Brain microvascular endothelial cell (primary cell): Measurements from ENCODE around the gene CCDC39.
"Not testable (repeated sequence)": the region's sequence is repeated elsewhere in the genome, so short reads cannot be mapped to it uniquely, and the experiment has no call there.

Experiments used
- DNase-seq: peaks from one replicate; pipeline ENCODE4 v3.0.0-alpha.2; 2020
- H3K27ac ChIP-seq: fragments of 250-450 bp; sonication (Bioruptor Pico); 2 replicates; pipeline ENCODE4 v1.5.1; 2020; ENCODE audit warnings: mild to moderate bottlenecking, moderate library complexity
- H3K27me3 ChIP-seq: fragments of 250-450 bp; sonication (Bioruptor Pico); replicated peaks from 2 replicates; pipeline ENCODE4 v1.5.1; 2020; ENCODE audit warnings: mild to moderate bottlenecking
- H3K36me3 ChIP-seq: fragments of 250-450 bp; sonication (Bioruptor Pico); replicated peaks from 2 replicates; pipeline ENCODE4 v1.5.1; 2020; ENCODE audit warnings: mild to moderate bottlenecking
- H3K4me3 ChIP-seq: 2 replicates; pipeline ENCODE4 v1.5.1; 2011; ENCODE audit warnings: low read depth, mild to moderate bottlenecking, control low read depth, low read length, moderate library complexity
- CTCF ChIP-seq: IDR thresholded peaks from 2 replicates; pipeline ENCODE4 v1.5.1; 2011; ENCODE audit warnings: low read depth, mild to moderate bottlenecking, moderate library complexity, low read length, control low read depth, inconsistent platforms; ENCODE audit errors: missing control alignments
- in situ Hi-C: cut with HindIII; loops from 2 replicates; pipeline ENCODE4 v1.10.0; 2017; ENCODE audit warnings: low sequenced_read_pairs, low pct_ligation_motif_present

Gene CCDC39

DNA sequence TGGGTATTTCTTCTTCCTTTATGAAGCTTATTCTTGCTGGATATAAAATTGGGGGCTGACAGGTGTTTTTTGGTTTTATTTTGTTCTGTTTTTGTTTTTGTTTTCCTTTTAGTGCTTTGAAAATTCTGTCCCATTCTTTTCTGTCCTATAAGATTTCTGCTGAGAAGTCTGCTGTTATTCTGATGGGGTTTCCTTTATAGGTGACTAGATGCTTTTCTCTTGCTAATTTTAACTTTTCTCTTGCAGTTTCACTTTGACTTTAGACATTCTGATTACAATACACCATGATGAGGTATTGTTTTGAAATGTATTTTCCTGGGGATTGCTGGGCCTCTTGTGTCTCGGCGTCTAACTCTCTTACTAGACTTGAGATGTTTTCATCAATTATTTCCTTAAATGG is 54.6 kb downstream of the CCDC39 start:
- TF ChIP-seq CTCF: no peak
- Histone ChIP-seq H3K27ac (no peak overlapping the region), H3K4me3 (no peak overlapping the region), H3K27me3 (no peaks in the 10 kb centered on the region), H3K36me3 (no peaks in the 10 kb centered on the region)
- no peak for DNase-seq
- in situ Hi-C loops: no loop called here

DNA sequence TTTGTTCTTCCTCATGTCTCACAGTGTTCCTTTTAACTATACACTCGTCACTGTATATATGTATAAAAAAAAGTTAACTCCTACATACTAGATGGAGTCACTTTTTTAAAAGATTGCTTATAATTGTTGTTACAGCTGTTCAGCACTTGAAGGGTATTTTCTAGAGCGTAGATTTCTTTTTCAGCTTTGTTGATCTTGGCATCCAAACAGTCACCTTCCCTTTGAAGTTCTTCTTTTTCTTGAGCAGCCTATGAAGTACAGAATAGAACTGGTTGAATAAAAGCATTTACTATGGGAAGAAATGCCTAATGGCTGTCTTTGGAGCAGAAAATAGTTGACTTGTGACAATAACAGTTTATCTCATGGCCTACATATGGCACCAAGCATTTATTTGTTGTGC is 59.6 kb downstream of the CCDC39 start:
- in situ Hi-C loops: no loop called here
- Histone ChIP-seq H3K27ac (no peak overlapping the region), H3K4me3 (no peak overlapping the region), H3K27me3 (no peaks in the 10 kb centered on the region), H3K36me3 (peaks cover 2% of the 10 kb centered on the region)
- DNase-seq: no peak
- no peak for TF ChIP-seq CTCF

DNA sequence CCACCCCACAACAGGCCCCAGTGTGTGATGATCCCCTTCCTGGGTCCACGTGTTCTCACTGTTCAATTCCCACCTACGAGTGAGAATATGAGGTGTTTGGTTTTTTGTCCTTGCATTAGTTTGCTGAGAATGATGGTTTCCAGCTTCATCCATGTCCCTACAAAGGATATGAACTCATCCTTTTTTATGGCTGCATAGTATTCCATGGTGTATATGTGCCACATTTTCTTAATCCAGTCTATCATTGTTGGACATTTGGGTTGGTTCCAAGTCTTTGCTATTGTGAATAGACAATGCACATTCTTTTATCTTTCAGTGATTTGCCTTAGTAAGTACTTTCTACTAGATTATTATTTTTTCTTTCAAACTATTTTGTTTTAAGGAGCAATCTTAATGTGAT is 60.7 kb downstream of the CCDC39 start:
- H3K36me3 ChIP-seq, H3K27ac ChIP-seq, in situ Hi-C loops, DNase-seq, H3K4me3 ChIP-seq, H3K27me3 ChIP-seq: not testable (repeated sequence)

- Histone ChIP-seq H3K36me3 (peaks cover 4% of the 10 kb centered on the region), H3K27ac (no peak overlapping the region), H3K27me3 (no peaks in the 10 kb centered on the region), H3K4me3 (no peak overlapping the region)
- TF ChIP-seq CTCF: no peak
- no peak for DNase-seq
- in situ Hi-C loops: no loop called here
Observed at GRCh38 chr3:180617049-180617448, 62.2 kb downstream of the CCDC39 start.

DNA sequence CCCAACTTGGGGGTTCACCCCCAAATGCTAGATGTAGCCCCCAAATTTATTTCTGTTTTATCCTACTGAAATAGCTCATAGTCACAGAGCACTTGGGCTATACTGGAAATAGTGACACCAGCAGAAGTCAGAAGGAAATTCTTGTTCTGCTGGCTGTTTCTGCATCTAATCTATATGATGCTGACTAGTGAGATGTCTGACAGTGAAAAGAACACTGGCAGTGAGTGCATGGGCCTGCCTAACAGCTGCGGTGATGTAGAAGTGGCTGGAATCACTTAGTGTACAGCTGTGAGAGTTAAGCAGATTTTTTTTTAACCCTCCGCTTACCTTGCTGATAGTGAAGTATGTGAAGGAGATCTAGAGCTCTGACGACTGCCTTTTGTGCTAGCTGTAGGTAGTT is 63.3 kb downstream of the CCDC39 start:
- H3K27me3 ChIP-seq: no peaks in the 10 kb centered on the region
- no peak overlapping the region for H3K4me3 ChIP-seq
- TF ChIP-seq CTCF: no peak
- no peak overlapping the region for H3K27ac ChIP-seq
- peaks cover 11% of the 10 kb centered on the region for H3K36me3 ChIP-seq
- no peak for DNase-seq
- in situ Hi-C loops: no loop called here

DNA sequence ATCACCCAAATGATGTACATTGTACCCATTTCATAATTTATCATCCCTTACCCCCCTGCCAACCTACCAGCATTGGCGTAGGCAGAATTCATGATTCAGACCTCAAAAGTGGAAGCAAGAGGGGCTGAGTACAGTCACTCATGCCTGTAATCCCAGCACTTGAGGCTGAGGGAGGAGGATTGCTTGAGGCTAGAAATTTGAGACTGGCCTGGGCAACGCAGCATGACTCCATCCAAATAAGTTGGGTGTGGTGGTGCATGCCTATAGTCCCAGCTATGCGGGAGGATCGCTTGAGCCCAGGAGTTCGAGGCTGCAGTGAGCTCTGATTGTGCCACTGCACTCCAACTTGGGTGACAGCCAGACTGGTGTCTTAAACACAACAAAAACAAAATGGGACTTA is 66.9 kb downstream of the CCDC39 start:
- peaks cover 30% of the 10 kb centered on the region for H3K36me3 ChIP-seq
- in situ Hi-C loops: no loop called here
- DNase-seq: no peak

More for the DNA sequence above, 66.9 kb downstream of the CCDC39 start:
- TF ChIP-seq CTCF: no peak
- H3K4me3 ChIP-seq: no peak overlapping the region
- no peaks in the 10 kb centered on the region for H3K27me3 ChIP-seq
- no peak overlapping the region for H3K27ac ChIP-seq
